HG03159 (cell line): ENCODE results near the gene MYPOP.
"Not testable (repeated sequence)": the region's sequence is repeated elsewhere in the genome, so short reads cannot be mapped to it uniquely, and the experiment has no call there.

ENCODE experiments used
- ATAC-seq: cut with Tn5 transposase; IDR thresholded peaks from one replicate; pipeline ENCODE4 v1.9.1; 2021; ENCODE audit warnings: mild to moderate bottlenecking, moderate library complexity; ENCODE audit not compliant: unreplicated experiment

Gene MYPOP

DNA sequence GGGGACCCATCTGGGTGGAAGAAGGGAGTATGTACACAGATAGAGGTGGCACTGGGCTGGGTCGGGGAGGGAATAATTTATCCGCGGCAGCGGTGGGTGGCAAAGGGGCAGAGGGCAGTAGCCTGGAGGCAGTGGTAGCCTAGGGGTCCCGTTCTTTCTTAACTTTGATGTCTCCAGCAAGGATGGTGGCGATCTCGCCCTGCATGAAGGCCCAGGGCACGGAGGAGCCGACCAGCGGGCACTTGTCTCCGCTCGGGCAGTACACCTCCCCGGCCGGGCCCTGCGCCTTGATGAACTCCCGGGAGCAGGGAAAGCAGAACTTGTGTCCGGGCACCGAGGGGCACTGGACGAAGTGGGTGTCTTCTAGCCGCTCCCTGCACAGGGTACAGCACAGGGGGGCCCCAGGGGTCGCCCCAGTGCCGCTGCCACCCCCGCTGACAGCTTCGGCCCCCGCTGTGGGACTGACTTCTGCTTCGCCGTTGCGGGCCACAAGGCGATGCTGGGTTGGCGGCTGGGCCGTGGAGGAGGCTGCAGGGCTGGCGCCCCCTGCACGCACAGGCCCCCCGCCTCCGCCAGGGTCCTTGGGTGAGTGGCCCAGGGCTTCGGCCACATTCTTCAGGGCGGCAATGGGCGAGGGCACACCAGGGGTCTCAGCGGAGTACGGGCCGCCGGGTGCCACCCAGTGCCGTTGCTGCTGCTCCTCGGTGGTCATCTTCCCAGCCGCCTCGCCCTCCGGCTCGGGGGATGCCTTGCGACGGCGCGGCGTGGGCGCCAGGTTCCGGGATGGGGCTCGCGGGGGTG is 18.3 kb downstream of the MYPOP start:
- ATAC-seq, result no peak

DNA sequence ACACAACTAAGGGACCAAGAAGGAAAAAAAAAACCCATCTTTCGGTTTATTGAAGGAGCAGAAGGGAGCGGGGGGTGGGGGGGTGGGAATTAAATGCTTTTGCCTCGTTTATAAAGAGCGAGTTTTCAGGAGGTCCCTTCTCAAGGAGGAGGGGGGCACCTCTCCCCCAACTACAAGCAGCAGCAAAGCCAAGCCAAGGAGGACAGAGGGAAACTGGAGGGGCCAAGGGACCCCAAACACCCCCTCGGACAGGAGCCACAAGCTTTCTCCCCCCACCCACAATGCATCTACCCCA is 18.9 kb downstream of the MYPOP start:
- ATAC-seq, result no peak

DNA sequence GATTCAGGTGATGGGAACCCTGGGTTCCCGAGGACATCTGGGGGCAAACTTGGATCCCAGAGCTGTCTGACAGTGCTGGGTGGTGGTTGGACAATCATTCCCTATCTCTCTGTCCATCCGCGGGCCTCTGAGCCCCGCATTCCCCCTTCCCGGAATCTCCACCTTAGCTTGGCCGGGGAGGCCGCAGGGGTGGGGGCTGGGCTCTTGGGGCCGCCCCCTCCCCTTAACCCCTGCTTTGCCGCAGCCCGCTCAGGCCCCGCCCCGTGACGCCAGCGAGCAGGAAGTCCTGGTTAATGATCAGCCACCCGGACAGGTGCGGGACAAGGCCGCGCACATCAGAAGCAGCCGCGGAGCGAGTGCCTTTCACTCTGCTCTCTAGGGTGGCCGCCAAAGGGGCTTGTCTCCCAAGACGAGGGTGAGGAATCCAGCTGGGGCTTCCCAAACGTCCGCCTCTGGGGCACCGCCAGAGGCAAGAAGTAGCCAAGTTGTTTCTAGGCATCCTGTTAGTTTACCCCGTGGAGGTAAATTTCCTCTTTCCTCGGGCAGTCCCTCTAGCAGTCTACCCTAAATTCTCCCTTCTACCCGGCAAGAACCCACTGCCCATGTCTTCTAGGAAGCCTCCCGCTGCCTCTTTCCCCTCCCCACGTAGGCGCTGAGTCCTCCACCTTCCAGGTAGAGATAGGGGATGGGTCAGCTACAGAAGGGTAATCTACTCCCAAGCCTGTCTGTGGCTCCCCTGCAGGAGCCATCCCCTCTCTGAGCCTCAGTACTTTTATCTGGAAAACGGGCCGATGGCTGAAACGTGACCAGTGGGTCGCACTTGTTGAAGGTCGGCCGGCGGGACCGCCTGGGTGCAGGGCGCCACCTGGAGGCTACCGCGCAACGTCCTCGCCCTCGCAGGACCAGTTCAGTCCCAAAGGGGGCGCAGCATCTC is 19.5 kb downstream of the MYPOP start:
- ATAC-seq, result no peak

DNA sequence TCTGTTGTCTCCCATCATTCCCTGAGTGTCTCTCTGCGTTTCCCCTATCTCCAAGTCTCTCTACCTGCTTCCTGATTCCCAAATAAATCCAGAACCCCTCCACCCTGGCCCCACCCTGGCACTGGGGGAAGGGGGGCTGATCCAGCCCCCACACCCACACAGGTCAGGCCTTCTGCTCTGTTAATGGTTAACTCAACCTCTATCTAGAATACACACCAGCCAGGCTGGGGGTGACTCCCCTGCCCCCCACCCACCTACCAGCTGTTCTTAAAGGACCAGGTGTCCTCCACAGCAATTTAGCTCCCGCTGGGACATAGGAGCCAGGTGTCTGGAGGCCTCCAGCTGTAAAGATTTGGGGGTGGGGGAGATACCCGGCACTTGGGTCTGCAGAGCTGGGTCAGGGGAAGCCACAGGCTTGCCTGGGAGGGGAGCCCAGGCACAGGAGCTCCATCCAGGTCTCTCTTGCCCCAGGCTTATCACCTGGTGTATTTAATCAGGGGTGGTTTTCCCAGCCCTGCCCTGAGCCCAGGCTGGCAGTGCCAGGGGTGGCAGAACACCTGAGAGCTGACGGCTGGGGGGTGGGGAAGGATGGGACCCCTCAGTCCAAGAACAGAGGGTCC is 20.4 kb downstream of the MYPOP start:
- no peak for ATAC-seq

DNA sequence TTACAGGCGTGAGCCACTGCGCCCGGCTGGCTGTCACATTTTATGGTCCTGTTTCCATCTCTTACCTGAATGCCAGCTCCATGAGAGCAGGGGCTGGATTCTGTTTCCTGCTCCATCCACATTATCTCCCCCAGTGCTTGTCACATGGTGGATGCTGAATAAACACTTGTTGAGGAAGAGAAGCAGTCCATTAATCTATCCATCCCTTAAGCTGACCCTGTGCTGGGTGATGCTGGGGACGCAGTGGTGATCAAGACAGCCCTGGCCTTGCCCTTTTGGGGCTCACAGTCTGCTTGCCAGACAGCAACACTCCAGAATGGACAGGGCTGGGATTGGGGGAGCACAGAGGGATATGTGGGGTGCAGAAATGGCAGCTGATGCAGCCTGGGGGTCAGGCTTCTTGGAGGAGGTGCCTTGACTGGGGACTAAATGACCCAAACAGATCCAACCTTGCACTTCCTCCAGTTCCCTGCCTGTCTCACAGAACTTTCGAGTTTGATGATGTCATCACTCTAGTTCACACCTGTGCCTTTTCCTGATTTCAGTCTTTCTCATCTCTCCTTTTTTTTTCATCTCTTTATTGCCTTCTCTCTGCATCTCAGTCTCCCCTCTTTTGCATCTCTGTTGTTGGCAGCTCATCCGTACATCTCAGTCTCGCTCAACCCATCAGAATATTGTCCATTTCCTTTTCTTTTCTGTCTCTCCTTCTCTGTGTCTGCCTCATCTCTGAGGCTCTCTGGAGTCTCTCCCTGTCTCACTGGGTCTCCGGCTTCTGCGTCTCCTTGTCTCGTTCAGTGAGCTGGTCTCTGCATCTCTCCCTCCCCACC is 21.1 kb downstream of the MYPOP start:
- ATAC-seq, result no peak

DNA sequence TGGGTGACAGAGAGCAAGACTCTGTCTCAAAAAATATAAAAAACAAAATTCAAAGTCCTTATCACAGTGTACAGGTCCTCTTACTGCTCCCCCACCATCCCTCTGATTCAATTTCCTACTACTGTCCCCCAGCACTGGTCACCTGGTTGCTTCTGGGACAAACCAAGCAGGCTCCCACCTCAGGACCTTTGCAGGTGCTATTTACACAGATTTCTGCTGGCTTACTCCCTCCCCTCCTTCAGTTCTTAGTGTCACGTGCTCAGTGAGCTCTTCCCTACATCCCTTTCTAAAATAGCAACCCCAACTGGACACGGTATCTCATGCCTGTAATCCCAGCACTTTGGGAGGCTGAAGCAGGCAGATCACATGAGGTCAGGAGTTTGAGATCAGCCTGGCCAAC is 22.4 kb downstream of the MYPOP start:
- ATAC-seq, result no peak

DNA sequence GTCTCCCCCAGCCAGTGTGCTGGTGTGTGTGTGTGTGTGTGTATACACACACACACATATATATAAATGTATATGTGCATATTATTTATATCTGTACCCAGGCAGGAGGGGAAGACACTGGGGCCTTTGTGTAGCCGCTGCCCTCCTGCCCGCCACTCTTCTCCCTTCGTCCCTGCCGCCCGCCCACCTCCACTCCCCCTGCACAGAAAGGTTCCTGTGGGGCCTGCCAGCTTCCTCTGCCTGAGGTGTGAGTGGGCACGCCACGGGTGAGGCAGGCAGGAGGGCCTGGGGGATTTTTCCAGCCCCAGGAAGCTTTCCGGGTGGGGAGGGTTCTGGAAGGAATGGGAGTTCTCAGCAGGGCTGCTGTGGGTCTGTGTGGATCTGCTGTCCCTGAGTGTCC is 23.4 kb downstream of the MYPOP start:
- ATAC-seq, result no peak

DNA sequence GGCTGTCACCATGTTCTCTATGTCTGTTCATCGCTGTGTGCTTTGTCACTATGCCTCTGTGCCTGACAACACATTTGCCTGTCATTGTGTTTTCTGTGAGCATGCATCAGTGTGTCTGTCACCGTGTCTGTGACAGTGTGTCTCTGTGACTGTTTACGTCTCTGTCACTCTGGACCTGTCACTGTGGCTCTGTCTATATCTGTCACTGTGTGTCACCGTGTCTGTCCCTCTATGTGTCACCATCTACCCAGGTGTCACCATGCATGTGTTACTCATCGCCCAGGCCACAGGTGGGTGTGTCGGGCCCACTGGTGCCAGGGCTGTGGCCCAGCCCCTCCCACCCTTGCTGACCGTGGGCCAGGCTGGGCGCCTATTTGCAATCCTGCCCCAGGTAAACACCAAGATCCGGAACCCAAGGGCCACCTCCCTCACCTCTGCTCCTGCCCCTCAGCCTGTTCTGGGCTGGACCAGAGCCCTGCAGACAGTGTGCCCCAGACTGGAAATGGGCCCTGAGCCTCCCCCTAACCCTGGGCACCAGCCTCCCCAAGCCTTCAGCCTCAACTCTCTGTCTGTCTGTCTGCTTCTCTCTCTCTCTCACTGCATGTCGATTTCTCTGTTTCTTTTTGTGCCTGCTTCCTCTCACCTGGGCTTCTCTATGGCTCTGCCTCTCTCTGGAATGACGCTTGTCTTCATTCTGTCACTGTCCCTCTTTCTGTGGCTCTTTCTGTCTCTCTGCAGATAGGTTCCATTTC is 24.2 kb downstream of the MYPOP start:
- no peak for ATAC-seq

DNA sequence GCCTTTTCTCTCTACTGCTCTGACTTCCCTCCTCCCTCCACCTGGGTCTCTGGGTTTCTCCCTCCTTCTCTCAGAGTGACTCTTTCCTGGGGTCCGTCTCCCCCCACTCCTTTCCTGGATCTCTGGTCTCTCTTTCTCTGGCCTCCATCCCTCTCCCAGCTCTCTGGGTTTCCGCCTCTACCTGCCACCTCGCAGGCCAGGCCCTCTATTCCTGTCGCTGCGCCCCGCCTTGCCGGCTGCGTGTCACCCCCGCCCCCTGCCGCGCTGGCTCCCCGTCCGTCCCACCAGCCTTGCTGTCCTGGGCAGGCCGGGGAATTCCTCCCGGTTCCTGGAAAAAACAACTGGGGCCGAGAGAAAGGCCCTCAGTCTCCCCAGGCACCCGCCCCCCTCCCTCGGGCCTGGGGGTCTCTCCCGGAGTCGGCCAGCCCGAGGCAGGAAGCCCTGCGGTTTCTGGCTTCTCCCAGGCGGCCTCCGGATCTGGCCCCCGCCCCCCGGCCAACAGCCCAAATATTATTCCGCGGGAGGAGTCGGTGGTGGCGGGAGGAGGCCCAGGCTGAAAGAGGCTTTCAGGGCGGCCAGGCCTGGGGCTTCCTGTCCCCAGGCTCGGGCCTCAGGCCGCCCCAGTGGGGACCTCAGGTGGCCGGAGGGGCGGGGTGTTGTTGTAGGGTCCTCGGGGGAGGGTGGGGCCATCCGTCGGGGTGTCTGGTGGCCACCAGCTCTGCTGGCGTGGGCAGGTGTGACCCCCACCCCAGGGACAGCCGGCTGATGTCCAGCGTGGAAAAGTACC is 25.8 kb downstream of the MYPOP start:
- ATAC-seq, result no peak

DNA sequence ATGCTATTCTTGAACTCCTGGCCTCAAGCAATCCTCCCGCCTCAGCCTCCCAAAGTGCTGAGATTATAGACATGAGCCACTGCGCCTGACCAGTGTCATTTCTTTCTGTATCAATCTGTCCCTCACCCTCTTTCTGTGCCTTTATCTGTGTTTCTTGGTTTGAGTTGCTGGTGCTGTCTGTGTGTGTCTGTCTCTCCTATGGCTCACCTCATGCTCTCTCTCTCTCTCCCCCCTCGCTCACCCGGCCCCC is 26.3 kb downstream of the MYPOP start:
- ATAC-seq, result no peak

DNA sequence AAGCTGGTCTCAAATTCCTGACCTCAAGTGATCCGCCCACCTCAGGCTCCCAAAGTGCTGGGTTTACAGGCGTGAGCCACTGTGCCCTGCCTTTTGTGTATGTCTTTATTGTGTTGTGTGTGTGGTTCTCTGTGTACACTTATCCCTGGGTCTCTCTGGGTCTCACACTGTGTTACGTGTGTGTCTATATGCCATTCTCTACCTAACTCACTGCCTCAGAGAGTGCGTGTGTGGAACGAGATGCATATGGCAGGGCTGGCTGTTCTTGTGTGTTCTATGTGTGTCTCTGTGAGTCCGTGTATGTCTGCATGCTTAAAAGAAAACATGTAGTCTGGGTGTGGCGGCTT is 27.8 kb downstream of the MYPOP start:
- no peak for ATAC-seq

DNA sequence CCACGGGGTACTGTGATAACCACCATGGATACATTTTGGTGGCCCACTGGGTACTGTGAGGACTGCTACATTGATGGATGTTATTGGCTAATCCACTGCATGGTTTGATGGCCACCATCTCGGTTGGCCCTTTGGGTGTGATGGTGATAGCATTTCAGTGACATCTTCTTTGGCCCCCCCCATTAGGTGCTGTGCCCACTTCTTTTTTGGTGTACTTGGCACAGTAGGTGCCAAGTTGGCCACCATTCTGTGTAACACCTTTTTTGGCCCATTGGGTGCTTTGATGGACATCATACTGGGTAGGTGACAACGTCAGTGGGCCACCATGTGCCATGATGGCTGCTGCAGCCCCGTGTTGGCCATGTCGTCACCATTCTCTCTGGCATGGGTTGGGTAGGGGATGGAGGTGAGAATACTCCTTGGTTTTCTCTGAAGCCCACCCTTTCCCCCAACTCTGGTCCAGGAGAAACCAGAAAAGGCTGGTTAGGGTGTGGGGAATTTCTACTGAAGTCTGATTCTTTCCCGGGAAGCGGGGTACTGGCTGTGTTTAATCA is 29.1 kb downstream of the MYPOP start:
- no peak for ATAC-seq

DNA sequence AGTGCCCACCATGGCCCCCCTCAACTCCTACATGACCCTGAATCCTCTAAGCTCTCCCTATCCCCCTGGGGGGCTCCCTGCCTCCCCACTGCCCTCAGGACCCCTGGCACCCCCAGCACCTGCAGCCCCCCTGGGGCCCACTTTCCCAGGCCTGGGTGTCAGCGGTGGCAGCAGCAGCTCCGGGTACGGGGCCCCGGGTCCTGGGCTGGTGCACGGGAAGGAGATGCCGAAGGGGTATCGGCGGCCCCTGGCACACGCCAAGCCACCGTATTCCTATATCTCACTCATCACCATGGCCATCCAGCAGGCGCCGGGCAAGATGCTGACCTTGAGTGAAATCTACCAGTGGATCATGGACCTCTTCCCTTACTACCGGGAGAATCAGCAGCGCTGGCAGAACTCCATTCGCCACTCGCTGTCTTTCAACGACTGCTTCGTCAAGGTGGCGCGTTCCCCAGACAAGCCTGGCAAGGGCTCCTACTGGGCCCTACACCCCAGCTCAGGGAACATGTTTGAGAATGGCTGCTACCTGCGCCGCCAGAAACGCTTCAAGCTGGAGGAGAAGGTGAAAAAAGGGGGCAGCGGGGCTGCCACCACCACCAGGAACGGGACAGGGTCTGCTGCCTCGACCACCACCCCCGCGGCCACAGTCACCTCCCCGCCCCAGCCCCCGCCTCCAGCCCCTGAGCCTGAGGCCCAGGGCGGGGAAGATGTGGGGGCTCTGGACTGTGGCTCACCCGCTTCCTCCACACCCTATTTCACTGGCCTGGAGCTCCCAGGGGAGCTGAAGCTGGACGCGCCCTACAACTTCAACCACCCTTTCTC is 30.1 kb downstream of the MYPOP start:
- ATAC-seq, result no peak

DNA sequence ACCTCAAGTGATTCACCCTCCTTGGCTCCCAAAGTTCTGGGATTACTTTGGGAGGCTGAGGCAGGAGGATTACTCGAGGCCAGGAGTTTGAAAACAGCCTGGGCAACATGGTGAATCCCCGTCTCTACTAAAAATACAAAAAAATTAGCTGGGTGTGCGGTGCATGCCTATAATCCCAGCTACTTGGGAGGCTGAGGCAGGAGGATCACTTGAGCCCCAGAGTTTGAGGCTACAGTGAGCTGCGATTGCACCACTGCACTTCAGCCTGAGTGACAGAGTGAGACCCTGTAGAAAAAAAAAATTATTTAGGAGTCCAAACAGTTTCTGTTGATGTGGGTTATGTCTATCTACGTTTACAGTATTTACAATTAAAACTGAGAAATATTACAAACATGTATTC is 31.6 kb downstream of the MYPOP start:
- ATAC-seq, result no peak

DNA sequence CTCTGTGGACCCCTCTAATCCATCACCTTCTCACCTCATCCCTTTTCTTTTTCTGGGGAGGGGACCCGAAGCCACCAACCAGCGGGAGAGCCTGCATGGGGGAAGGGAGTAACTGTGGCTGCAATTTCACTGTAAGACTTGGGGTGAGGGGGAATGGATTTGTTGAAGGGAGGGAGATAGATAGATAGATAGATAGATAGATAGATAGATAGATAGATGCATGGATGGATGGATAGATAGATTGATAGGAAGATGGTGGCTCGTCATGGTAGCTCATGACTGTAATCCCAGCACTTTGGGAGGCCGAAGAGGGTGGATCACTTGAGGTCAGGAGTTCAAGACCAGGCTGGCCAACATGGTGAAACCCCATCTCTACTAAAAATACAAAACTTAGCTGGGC is 35.2 kb downstream of the MYPOP start:
- ATAC-seq, result not testable (repeated sequence)

DNA sequence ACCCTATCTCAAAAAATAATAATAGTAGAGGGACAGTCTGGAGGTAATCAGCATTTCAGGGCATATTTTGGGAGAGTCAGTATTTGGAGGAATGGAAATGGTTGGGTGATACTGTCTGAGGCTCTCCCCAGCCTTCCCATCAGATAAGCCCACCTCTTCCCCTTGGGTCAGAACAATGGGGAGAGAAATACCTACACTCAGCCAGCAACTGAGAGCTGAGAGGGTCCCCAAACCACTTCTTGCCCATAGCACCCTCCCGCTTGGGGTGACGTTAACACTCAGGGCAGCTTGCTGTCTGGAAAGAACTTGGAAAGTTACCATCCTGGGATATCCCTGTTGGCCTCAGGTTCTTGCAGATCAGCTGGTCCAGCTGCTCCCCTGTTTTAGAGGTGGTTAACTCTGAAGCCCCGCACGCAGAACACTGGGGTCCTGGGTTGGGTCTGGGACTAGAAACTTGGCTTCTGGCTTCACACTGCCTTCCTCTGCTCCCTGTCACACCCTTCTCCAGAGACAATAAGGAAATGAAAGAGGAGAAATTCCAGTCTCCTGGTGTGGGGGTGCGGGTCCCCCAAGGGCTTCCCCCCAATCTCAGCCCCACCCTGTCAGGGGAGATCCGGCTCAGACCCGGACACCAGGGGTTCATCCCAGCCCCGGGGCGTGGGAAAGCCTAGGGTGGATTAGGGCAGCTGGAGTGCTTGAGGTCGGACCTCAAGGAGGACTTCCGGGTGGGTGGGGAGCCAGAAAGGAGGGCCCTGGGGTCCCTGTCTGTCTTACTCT is 35.8 kb downstream of the MYPOP start:
- no peak for ATAC-seq

DNA sequence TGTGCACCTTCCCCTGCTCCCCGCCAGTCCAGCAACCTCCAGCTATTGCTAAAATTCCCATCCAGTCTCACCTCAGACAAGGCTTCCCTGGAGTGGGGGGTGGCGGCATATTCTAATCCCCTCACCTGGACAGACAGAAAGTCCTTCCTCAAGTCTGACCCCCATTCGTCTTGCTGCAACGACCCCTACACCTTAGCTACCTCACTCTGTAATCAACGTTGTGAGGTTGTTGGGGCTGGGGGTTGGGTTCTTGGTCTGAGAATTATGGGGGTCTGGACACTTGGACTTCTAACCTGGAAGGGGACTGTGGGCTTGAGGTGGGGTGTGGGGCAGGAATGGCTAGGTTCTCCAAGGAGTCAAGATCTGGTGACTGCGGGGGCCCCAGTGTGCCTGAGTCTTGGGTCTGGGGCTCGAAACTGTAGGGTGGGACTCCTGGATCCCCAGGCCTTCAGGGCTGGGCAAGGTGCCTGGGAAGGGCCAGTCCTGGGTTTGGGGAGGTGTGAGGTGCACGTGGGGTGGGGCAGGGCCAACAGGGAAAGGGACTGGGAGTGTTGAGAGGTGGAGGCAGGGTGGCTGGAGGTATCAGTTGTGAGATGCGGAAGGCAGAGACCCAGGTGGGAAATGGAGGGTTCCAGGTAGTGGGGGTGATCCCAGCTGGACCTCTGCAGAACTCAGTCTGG is 37.0 kb downstream of the MYPOP start:
- ATAC-seq, result no peak
